HG03558 (cell line): ENCODE results near the gene ADD1.
"Not testable (repeated sequence)": the region's sequence is repeated elsewhere in the genome, so short reads cannot be mapped to it uniquely, and the experiment has no call there.

ENCODE experiments used
- ATAC-seq: cut with Tn5 transposase; IDR thresholded peaks from one replicate; pipeline ENCODE4 v1.9.1; 2021; ENCODE audit warnings: moderate number of reproducible peaks; ENCODE audit not compliant: unreplicated experiment; ENCODE audit errors: extremely low read depth

Gene ADD1

DNA sequence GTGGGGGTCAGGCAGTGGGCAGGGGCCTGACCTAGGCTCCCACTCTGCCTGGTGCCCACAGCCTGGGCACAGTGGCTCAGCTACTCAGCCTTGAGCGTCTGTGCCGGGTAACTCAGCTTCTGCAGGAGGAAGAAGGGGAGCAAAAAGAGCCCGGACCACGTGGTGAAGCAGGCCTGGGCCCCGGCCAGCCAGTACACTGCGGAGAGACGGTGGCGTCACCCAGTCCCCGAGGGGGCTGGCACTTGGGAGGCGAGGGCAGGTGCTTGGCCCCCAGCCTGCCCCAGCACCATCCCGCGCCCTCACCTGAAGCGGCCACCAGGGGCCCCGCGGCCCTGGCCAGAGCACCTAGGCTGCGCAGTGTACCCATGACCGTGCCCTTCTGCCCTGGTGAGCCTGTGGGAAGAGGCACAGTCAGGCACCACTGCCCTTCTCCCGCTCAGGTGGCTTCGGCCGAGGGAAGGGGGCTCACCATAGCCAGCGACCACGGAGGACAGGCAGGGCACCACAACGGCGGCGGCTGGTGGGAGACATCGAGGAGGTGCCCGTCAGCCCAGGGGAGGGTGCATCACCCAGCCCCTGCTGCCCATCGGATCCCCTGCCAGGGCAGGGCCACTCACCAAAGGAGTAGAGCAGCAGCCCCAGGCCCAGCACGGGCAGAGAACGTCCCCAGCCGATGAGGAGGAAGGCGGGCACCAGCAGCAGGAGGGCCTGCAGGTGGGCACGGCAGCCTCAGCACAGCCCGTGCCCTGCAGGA, 87.3 kb downstream of the ADD1 start:
- ATAC-seq: no peak

DNA sequence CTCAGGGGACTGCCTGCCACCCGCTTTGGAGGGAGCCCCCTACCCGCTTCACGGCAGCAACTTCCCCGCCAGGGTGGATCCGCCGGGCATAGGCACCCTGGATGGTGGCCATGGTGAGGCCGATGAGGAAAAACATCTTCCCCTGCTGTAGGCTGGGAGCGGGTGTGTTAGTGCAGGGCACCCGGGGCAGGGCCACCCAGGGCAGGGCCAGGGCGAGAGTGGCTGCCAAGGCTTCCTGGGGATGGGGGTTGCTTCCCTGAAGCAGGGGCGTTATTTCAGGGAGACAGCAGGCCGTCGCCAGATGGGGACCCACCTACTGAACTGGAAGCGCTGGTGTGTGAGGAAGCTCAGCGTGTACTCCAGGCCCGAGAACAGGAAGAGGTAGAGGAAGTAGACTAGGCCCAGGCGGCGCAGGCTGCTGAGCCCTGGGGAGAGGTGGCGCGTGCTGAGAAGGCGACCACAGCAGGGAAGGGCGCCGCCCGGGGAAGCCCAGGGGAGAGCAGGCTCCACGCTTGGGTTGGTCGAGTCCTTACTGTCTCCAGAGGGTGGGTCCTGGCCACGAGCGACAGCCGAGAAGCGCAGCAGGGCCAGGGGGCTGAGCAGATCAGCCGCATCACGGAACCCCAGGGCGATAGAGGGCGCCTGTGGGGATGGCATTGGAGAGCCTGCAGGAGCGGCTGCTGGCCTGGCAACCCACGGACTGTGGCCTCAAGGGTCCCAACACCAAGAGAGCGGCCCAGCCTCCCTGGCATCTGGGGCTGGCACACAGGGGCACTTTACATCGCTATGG, 88.1 kb downstream of the ADD1 start:
- ATAC-seq: peak; percentile 35

DNA sequence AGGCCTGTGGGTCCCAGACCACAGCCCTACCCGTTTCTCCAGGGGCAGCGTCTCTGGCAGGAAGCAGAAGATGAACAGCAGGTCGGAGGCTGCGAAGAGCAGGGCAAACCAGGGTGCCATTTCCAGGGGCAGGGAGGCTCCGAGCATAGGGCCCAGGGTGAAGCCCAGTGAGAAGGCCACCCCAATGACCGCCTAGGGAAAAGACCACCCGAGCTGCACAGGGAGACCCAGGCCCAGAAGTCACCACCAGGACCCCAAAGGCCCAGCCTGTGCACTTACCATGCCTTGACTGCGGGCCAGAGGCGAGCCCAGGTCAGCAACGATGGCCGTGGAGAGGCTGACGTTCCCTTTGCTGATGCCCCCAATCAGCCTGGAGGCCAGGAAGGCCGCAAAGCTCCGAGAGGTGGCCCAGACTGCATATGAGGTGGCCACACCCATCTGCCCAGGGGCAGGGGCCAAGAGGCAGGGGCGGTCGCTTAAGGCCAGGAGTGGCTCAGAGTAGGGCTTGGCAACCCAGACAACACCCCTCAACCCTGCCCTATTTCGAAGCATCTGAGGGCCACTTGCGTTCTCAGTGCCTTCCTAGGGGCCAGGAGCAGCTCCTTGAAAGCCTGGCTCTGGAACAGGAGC, 88.8 kb downstream of the ADD1 start:
- no peak for ATAC-seq

DNA sequence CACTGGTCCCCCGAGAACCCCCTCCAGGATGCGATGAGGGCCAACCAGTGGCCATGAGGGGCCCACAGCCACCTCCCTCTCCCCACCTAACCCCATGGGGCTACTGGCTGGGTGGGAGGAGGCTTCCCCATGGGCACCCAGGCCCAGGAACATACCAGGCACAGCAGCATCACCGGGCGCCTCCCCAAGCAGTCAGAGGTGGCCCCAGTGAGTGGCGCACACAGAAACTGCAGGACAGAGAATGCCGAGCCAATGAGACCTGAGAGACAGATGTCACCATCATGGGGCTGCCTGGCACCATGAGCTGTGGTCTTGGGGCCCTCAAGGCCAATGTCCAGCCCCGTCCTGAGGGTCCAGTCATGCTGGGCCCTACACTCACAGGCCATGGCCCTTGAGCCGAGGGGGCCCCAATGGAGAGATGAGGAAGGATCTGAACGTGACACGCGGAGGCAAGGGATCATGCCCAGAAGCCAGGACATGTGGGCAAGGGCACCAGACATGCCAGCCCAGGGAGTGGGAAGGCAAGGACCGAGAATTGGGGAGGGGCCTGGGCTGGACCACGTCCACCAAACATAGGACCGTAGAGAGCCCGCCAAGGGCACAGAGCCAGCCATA, 89.4 kb downstream of the ADD1 start:
- no peak for ATAC-seq

DNA sequence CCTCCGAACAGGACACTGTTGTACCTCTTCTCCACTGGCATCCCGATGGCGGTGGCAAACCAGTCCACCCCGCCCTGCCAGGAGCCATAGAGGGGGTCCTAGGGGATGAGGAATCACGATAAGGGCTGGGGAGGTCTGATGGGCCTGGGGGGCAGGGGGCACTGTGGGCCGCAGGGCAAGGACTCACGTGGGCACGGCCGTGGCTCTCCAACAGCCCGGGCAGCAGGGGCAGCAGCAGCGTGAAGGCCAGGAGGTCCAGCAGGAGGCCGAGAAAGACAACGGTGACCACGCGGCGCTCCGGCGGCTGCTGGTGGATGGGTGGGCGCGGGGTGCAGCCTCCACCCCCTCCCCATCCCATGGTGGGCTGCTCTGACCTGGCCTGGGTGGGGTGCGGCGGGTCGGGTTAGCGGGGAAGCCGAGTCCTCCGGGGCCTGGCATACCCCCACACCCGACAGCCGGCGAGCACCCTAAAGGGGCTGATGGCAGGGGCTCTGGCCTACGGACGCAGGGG, 90.0 kb downstream of the ADD1 start:
- no peak for ATAC-seq

DNA sequence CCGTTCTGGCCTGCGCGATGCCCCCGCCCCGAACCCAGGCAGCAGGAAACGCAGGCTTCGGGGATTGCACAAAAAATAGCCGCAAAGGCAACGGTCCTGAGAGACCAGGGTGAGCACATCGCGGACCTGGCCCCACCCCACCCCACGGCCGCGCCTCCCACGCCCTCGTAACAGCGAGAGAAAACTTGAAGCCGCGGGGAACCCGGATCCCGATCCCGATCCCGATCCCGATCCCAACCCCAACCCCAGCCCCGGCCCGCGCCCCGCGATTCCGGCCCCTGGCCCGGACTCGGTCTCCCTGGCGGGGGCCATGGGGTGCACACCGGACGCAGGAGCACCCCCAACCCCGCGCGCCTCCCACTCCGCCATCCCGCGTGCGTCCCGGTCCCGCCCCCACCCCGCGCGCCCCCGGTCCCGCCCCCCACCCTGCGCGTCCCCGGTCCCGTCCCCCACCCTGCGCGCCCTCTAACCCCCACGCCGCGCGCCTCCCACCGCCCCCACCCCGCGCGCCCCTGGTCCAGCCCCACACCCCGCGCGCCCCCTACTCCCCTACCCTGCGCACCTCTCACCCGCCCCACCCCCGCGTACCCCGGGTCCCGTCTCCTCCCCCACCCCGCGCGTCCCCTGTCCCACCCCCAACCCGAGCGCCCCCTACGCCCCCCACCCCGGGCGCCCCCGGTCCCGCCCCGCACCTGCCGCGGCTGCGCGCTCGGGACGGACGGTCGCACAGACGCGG, 90.6 kb downstream of the ADD1 start:
- ATAC-seq: no peak

DNA sequence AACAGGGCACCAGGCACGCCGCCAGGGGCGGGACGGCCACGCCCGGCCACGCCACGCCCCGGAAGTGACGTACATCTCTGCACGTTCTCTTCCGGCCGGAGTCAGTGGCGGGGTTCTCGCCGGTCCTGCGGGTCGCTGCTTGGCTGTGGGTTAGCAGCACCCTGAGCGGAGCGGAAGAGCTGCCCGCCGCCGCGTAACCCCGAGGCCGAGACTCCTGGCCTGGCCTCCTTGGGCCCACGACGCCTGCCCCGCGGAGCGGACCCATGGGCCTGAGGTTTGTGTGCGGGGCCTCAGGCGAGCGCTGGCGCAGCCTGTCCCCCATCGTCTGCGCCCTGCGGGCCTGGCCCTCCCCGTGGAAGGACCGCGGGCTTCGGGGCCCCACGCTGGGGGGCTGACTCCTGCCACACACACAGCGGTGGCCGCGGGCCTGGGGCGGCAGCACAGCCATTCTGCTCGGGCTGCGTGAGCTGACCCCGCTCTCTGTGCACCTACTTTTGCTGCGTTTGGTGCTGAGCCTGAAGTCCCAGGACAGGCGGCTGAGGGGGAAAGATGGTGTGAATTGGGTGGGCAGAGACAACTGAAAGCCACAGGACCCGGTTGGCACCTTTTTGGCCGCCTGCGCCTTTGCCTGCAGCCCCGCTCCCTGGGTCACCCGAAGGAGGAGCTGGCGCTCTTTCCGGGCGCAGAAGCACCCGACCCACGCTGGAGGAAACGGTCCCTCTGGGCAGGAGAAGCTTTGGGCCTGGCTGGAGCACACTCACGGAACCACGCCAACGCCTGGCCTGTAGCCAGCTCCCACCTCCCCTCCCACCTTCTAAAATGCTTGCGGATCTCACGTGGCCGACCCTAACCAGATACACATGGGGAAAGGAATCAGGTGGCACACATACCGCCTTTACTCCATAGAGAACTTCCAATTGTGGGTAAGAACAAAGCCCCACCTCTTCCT, 91.4 kb downstream of the ADD1 start:
- peak; percentile 32 for ATAC-seq

DNA sequence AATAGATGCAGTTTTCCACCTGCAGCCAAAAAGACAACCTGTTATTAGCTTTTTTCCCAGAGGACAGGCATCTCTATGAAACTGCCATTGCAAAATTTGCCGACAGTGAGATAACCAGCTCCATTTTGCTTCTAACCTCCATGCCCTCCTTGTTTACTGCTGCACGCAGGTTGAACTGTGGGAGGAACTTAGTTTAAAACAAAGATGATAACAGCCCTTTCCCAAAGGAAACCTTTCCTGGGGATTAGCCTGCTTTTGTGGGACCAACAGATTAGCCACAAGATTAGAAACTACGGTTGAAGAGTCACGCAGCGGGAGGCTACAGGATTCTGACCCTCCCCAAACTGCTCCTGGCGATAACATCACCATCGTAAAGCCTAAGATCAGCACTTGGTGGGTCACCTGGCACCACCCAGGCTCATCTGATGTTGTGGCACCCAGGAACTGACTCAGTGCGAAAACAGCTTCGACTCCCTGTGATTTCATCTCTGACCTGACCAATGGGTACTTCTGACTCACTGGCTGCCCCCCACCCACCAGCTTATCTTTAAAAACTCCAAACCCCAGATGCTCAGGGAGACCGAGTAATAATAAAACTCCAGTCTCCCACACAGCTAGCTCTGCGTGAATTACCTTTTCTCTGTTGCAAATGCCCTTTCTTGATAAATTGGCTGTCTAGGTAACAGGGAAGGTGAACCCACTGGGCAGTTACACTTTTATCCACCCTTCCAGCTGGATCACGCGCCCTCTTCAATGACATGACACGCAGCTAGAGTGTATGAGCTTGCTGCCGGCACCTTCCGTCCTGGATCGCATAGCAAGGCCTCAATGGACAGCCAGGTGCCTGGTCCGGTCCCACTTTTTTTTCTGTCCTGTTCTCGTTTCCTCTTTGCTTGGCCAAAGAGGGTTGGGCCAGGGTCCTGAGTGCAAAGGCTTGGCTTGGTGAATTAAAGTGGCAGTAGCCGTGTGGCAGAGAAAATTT, 92.4 kb downstream of the ADD1 start:
- ATAC-seq: no peak

DNA sequence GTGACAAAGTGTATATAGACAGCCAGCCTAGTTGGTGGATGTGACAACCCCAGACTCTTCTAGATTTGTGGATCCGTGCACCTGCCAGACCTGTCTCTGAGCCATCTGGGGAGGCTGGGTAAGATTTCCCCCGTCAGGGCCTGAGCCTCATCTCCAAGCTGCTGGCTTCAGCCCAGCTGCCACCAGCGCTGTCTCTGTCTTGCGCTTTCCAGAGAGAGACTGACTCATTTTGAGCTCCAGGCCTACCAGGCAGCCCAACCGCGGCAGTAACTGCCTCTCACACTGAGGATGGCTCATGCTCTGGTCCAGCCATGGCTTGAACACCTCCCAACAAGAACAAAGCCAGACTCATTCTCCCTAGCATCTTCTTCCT, 93.1 kb downstream of the ADD1 start:
- no peak for ATAC-seq

DNA sequence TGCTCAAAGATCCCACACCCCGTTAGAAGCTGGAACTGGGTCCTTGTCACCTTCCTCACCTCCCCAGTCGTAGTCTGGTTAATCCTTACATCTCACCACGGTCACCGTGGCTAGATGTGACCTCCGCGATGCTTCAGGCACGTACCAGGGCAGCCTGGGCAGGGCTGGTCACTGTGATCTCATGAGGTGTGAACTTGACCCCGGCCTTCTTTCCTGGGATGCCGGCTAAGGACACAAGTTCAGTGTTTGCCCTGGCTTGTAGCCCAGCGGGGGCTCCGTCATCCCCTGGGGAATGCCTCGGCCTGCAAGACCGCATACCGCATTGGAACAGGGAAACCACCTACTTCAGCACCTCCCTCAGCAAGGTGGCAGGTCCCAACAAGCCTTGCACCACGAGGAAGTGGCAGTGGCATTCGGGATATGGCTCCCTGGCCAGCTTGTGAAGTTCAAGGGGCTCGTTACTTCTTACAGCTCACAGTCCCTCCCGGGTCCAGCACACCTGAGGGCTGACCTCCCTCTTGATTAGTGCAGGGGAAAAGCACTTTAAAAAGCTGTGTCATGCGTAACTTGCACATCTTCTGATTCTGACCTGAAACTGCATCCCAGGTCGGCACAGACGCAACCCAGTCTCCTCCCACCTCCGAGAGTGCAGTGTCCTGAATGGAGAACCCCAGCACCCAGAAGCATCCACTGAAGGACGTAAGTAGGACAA, 93.7 kb downstream of the ADD1 start:
- no peak for ATAC-seq

DNA sequence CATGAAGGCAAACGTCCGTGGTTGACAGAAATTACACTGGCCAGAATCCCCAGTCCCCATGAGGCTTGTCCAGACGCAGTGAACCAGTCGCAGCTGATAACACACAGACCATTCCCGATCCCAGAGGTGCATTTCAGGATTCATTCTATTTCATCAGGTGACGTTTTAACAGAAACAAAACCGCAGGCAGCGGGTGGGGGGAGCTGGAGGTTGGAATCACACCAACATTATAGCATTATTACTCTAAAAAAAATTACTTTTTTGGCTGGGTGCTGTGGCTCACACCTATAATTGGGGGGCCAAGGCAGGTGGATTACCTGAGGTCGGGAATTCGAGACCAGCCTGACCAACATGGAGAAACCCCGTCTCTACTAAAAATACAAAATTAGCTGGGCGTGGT, 94.3 kb downstream of the ADD1 start:
- no peak for ATAC-seq

DNA sequence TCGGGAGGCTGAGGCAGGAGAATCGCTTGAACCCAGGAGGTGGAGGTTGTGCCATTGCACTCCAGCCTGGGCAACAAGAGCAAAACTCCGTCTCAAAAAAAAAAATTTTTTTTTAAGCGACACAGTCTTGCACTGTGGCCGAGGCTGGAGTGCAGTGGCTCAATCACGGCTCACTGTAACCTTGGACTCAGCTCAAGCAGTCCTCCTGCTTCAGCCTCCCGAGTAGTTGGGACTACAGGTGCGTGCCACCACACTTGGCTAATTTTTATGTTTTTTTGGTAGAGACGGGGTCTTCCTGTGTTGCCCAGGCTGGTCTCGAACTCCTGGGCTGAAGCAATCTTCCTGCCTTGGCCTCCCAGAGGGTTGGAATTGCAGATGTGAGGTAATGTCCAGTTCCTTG, 94.8 kb downstream of the ADD1 start:
- not testable (repeated sequence) for ATAC-seq

DNA sequence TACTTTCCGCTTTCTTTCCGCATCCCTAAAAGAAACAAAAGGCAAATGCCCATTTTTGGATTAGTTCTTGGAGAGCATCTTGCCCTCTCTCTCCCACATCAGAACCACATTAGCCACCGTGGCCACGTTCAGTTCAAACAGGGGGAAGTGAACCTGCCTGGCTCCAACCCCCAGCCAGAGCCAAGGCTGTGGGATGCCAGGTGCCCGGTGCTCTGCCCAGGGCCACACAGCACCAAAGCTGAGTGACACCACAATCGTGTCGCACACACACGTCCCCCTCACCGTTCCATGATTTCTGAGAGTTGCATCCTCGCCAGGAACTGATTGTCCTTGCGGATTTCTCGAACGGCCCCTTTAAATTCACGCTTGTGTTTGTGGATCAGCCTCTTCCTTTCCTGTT, 95.3 kb downstream of the ADD1 start:
- ATAC-seq: no peak

DNA sequence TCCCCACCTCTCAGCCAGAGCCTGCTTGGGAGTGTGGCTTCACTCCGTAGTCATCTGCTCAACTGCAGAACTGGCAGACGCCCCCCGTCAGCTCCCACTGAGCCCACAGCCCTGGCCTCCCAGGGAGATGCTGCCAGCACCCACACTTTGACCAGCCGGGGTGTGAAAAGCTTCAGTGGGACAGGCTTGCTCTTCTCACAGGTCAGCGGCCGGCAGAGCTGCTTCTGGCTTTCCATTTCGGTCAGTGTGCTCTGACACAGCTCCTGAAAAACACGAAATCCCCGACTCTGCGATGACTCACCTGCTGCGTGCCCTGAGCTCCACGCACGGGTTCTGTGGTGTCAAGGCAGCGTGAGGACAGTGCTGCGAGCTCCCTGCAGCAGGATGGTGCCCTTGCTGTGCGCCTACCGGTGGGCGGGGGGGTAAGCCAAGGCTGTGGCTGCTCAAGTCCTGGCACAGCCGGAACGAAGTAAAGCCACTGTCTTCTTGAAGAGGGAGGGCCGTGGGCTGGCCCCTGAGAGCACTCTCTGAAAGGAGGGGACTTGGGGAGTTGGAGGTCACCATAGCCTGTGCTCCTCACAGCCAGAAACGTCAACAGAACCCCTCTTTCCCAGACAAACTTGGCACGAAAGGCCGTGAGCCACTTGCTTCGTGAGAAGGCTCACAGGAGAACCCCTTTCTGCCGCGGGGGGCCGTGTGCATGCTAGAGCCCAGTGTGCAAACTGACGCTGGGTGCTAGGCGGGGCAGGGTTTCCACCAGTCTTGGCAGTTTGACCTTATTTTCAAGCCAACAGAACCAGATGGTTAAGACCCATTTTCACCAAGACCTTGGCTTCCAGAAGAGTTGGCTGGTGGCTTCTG, 96.0 kb downstream of the ADD1 start:
- no peak for ATAC-seq

DNA sequence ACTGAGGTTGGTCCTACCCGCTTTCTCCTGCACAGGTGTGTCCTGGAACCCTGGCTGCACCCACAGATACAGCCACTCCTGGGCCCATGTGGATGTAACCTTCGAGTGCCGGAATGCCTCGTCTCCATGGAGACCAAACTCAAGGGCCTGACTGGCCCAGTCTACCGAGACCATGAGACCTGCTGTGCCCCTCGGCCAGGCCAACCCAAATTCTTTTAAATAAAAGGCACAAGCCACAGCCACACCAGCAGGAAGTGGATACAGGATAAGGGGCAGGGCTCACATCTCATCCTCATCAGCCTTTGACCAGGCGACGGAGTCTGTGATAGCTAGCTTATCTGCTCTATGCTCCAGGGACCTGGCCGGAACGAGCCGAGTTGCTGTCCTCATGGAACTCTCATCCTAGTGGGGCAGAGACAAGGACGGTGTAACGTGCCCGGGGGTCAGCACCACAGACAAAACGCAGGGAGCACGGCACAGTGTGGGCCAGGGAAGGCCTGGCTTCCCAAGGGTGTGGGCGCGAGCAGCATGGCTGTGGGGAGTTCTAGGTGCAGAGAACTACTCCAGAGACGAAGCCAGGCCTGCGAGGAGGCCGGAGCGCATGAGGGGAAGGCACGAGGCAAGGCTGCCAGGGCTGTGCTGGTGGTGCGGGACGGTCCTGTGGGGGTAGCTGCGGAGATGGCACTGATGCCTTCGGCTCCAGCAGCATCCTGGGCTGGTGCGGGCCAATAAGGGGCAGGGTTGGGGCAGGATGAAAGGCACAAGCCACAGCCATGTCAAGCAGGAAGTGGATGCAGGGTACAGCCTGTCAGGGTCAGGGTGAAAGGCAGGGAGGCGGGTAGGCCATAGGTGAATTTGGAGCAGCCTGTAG, 96.9 kb downstream of the ADD1 start:
- no peak for ATAC-seq
